Osteoblast (primary cell): ENCODE results near the gene CUX1. TPM values are rescaled to one million over a fixed set of nuclear protein-coding genes. Genes with fewer than 3 reads are reported as not detected.

Experiments
- DNase-seq: peaks from one replicate; pipeline ENCODE4 v3.0.0; 2011; ENCODE audit warnings: low spot score, mixed read lengths; ENCODE audit not compliant: insufficient read length; ENCODE audit errors: missing footprints
- H2AFZ ChIP-seq: 2 replicates; pipeline ENCODE4 v1.6.0; 2011; ENCODE audit warnings: mild to moderate bottlenecking, low read length
- H3K27ac ChIP-seq: 2 replicates; pipeline ENCODE4 v1.5.1; 2011; ENCODE audit warnings: mild to moderate bottlenecking, low read depth, low read length, moderate library complexity
- H3K27me3 ChIP-seq: 2 replicates; pipeline ENCODE4 v1.6.0; 2012; ENCODE audit warnings: mild to moderate bottlenecking, control low read depth, inconsistent platforms, low read length, moderate library complexity; ENCODE audit not compliant: insufficient read depth
- H3K36me3 ChIP-seq: 2 replicates; pipeline ENCODE4 v1.5.1; 2011; ENCODE audit warnings: mild to moderate bottlenecking, low read length, control low read depth, moderate library complexity; ENCODE audit not compliant: insufficient read depth
- H3K4me1 ChIP-seq: 2 replicates; pipeline ENCODE4 v1.5.1; 2011; ENCODE audit warnings: mild to moderate bottlenecking, low read length, control low read depth, moderate library complexity; ENCODE audit not compliant: insufficient read depth
- H3K4me2 ChIP-seq: 2 replicates; pipeline ENCODE4 v1.6.0; 2011; ENCODE audit warnings: mild to moderate bottlenecking, low read length; ENCODE audit not compliant: insufficient read depth
- H3K4me3 ChIP-seq: fragments of 200-600 bp; sonication (generic); 3 replicates; pipeline ENCODE4 v1.5.1; 2012; ENCODE audit warnings: mild to moderate bottlenecking, low read length, inconsistent platforms; ENCODE audit not compliant: insufficient read depth
- H3K79me2 ChIP-seq: 2 replicates; pipeline ENCODE4 v1.6.0; 2012; ENCODE audit warnings: mild to moderate bottlenecking, low read length, control low read depth, inconsistent platforms; ENCODE audit not compliant: insufficient read depth
- H3K9me3 ChIP-seq: 2 replicates; pipeline ENCODE4 v1.5.1; 2011; ENCODE audit warnings: low read depth, low read length, control low read depth
- H4K20me1 ChIP-seq: 2 replicates; pipeline ENCODE4 v1.6.0; 2012; ENCODE audit warnings: mild to moderate bottlenecking, low read length, control low read depth; ENCODE audit not compliant: insufficient read depth
- total RNA-seq: library from RNA; depleted of rRNA; stranded (reverse); fragments of >200 nt; gene quantifications from 2 replicates; pipeline ENCODE4 v1.2.3, GENCODE V29; 2012
- TF ChIP-seq, protein P1 (sequence below): IDR thresholded peaks from 2 replicates; pipeline ENCODE4 v1.5.1; 2011; ENCODE audit warnings: mild to moderate bottlenecking, low read depth, low read length, moderate library complexity; ENCODE audit errors: extremely low read depth

The CUX1 gene
- total RNA-seq, 1 donor = 41.6 TPM

- H3K27me3 ChIP-seq = no peaks in the 10 kb centered on the region
- H3K79me2 ChIP-seq = peaks cover 70% of the 10 kb centered on the region
- no peak overlapping the region for H2AFZ ChIP-seq
- TF ChIP-seq, protein P1, sequence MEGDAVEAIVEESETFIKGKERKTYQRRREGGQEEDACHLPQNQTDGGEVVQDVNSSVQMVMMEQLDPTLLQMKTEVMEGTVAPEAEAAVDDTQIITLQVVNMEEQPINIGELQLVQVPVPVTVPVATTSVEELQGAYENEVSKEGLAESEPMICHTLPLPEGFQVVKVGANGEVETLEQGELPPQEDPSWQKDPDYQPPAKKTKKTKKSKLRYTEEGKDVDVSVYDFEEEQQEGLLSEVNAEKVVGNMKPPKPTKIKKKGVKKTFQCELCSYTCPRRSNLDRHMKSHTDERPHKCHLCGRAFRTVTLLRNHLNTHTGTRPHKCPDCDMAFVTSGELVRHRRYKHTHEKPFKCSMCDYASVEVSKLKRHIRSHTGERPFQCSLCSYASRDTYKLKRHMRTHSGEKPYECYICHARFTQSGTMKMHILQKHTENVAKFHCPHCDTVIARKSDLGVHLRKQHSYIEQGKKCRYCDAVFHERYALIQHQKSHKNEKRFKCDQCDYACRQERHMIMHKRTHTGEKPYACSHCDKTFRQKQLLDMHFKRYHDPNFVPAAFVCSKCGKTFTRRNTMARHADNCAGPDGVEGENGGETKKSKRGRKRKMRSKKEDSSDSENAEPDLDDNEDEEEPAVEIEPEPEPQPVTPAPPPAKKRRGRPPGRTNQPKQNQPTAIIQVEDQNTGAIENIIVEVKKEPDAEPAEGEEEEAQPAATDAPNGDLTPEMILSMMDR = no peak
- no peak overlapping the region for H3K4me2 ChIP-seq
- no peaks in the 10 kb centered on the region for H3K36me3 ChIP-seq
- H3K4me1 ChIP-seq = peaks cover 16% of the 10 kb centered on the region
- peaks cover 49% of the 10 kb centered on the region for H4K20me1 ChIP-seq
- H3K27ac ChIP-seq = no peak overlapping the region
- no peak overlapping the region for H3K4me3 ChIP-seq
- DNase-seq = no peak
- H3K9me3 ChIP-seq = no peaks in the 10 kb centered on the region
Observed at GRCh38 chr7:101860316-101861217, 43.1 kb downstream of the CUX1 start.

- Histone ChIP-seq H3K36me3 (no peaks in the 10 kb centered on the region), H3K27ac (no peak overlapping the region), H3K4me2 (no peak overlapping the region), H3K27me3 (no peaks in the 10 kb centered on the region), H3K4me1 (peaks cover 11% of the 10 kb centered on the region), H2AFZ (no peak overlapping the region), H3K9me3 (no peaks in the 10 kb centered on the region), H3K79me2 (peaks cover 72% of the 10 kb centered on the region), H4K20me1 (peaks cover 46% of the 10 kb centered on the region), H3K4me3 (no peak overlapping the region)
- DNase-seq = no peak
- TF ChIP-seq, protein P1 = no peak
Observed at GRCh38 chr7:101861218-101861775, 43.9 kb downstream of the CUX1 start.

DNA sequence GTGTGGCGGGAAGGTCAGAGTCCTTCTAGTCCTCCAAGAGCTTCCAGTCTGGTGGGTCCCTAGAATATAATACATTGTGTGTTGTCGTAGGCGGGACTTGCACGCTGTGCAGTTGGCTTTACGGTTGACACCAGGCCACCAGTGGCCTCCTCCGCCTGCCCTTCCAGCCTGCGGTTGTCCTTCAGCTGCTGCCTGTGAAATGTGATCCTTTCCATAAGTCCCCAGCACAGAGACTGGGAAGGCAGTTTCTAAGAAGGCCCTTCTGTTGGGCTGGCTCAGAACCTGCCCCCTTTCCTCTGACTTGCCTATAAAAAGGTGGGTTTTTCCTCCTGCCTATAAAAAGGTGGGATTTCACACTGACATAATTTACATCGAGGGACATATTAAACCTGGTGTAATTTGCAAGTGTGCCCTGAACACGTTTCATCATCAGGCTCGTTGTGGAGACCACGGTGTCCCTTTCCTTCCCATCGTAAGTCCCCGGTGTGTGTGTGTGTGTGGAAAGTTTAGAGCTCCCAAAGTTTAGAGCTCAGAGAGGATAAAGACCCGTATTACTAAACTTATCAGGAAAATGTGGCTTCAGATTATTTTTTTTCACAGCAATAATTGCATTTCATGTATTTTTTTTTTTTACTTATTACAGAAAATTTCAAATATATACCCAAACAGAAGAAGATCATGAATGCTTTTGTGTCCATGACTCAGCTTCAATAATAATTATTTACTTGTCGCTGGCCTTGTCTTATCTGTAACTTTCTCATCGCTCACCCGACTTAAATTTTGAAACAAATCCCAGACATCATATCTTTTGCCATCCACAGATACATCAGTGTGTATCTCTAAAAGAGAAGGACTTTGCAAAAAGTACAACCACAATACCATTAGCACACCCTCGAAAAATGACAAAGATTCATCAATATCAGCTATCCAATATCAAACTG, 45.1 kb downstream of the CUX1 start:
- H3K4me3 ChIP-seq = no peak overlapping the region
- H3K9me3 ChIP-seq = no peaks in the 10 kb centered on the region
- no peak overlapping the region for H2AFZ ChIP-seq
- DNase-seq = no peak
- H3K4me2 ChIP-seq = no peak overlapping the region
- no peaks in the 10 kb centered on the region for H3K27me3 ChIP-seq
- no peaks in the 10 kb centered on the region for H3K4me1 ChIP-seq
- TF ChIP-seq, protein P1 = no peak
- peaks cover 45% of the 10 kb centered on the region for H4K20me1 ChIP-seq
- H3K36me3 ChIP-seq = no peaks in the 10 kb centered on the region
- peaks cover 76% of the 10 kb centered on the region for H3K79me2 ChIP-seq
- H3K27ac ChIP-seq = no peak overlapping the region
